Thymus (tissue), 14 donors: ENCODE measurements around the gene MRPL32. TPM values are rescaled to one million over a fixed set of nuclear protein-coding genes. Genes with fewer than 3 reads are reported as not detected.
"Not testable (repeated sequence)": the region's sequence is repeated elsewhere in the genome, so short reads cannot be mapped to it uniquely, and the experiment has no call there.

Experiments used
- DNase-seq, 9 donors: peaks; one replicate each; pipeline ENCODE4 v3.0.0-alpha.2; 2013; ENCODE audit warnings: low spot score in 9 of 9, low read depth in 6 of 9, missing footprints in 1 of 9
- H3K27ac ChIP-seq, 2 donors: one replicate each; pipeline ENCODE4 v1.5.1; 2013; ENCODE audit warnings: control low read depth in 1 of 2, low read depth in 1 of 2, low read length in 1 of 2, mild to moderate bottlenecking in 1 of 2, moderate library complexity in 1 of 2
- H3K27me3 ChIP-seq, 2 donors: one replicate each; pipeline ENCODE4 v1.5.1; 2013; ENCODE audit warnings: low read length in 1 of 2; ENCODE audit not compliant: control insufficient read depth in 2 of 2, insufficient read depth in 1 of 2
- H3K36me3 ChIP-seq, 2 donors: one replicate each; pipeline ENCODE4 v1.5.1; 2013; ENCODE audit warnings: low read length in 1 of 2, mild to moderate bottlenecking in 1 of 2, moderate library complexity in 1 of 2; ENCODE audit not compliant: control insufficient read depth in 2 of 2, insufficient read depth in 2 of 2
- H3K4me1 ChIP-seq, 2 donors: one replicate each; pipeline ENCODE4 v1.5.1; 2013; ENCODE audit warnings: low read length in 2 of 2; ENCODE audit not compliant: control insufficient read depth in 2 of 2, insufficient read depth in 2 of 2
- H3K4me3 ChIP-seq, 2 donors: one replicate each; pipeline ENCODE4 v1.5.1; 2013; ENCODE audit warnings: low read length in 2 of 2, control low read depth in 1 of 2, mild to moderate bottlenecking in 1 of 2
- H3K9me3 ChIP-seq, 2 donors: one replicate each; pipeline ENCODE4 v1.5.1; 2013; ENCODE audit warnings: low read length in 1 of 2, mild to moderate bottlenecking in 1 of 2; ENCODE audit not compliant: control insufficient read depth in 2 of 2, insufficient read depth in 1 of 2
- WGBS: extraction: QIAGEN DNeasy Blood & Tissue Kit; methylation state at CpG from one replicate; pipeline ENCODE4 v1.1.7; 2013; 5-methylcytosine and 5-hydroxymethylcytosine counted together
- long read RNA-seq, 10 donors: transcript quantifications; one replicate each; lab custom pipeline, GENCODE V29; 2026
- polyA plus RNA-seq: library from polyadenylated mRNA; stranded (reverse); fragments of 200-250 nt; gene quantifications from one replicate; pipeline ENCODE4 v1.2.3, GENCODE V29; 2013
- total RNA-seq: library from RNA; stranded (reverse); fragments of 120-200 nt; gene quantifications from one replicate; pipeline ENCODE4 v1.2.4, GENCODE V29; 2013
- donor health status: healthy.

The MRPL32 gene
- total RNA-seq (56.5 TPM), polyA plus RNA-seq (97.7 TPM)
- long read RNA-seq, donor 1, transcript MRPL32-201 (3 exons, 1,035 nt) = major isoform, 5 of 5 reads
- long read RNA-seq, donor 1, partial matches to known transcripts = 0 of 5 reads
- long read RNA-seq, donor 1, other reads (novel, unspliced or antisense) = 0 of 5 reads
- long read RNA-seq, donor 2 = 0 reads
- long read RNA-seq, donor 3, transcript MRPL32-201 (3 exons, 1,035 nt) = major isoform, 50 of 64 reads
- long read RNA-seq, donor 3, partial matches to known transcripts = 13 of 64 reads
- long read RNA-seq, donor 3, other reads (novel, unspliced or antisense) = 0 of 64 reads
- long read RNA-seq, donor 4, transcript MRPL32-201 (3 exons, 1,035 nt) = major isoform, 15 of 33 reads
- long read RNA-seq, donor 4, partial matches to known transcripts = 18 of 33 reads
- long read RNA-seq, donor 4, other reads (novel, unspliced or antisense) = 0 of 33 reads
- long read RNA-seq, donor 5, transcript MRPL32-201 (3 exons, 1,035 nt) = major isoform, 66 of 94 reads
- long read RNA-seq, donor 5, partial matches to known transcripts = 25 of 94 reads
- long read RNA-seq, donor 5, other reads (novel, unspliced or antisense) = 0 of 94 reads
- long read RNA-seq, donor 6, transcript MRPL32-201 (3 exons, 1,035 nt) = major isoform, 29 of 30 reads
- long read RNA-seq, donor 6, partial matches to known transcripts = 0 of 30 reads
- long read RNA-seq, donor 6, other reads (novel, unspliced or antisense) = 0 of 30 reads
- long read RNA-seq, donor 7, transcript MRPL32-201 (3 exons, 1,035 nt) = major isoform, 35 of 42 reads
- long read RNA-seq, donor 7, partial matches to known transcripts = 6 of 42 reads
- long read RNA-seq, donor 7, other reads (novel, unspliced or antisense) = 0 of 42 reads
- long read RNA-seq, donor 8, transcript MRPL32-201 (3 exons, 1,035 nt) = major isoform, 9 of 9 reads
- long read RNA-seq, donor 8, partial matches to known transcripts = 0 of 9 reads
- long read RNA-seq, donor 8, other reads (novel, unspliced or antisense) = 0 of 9 reads
- long read RNA-seq, donor 9, transcript MRPL32-201 (3 exons, 1,035 nt) = major isoform, 20 of 20 reads
- long read RNA-seq, donor 9, partial matches to known transcripts = 0 of 20 reads
- long read RNA-seq, donor 9, other reads (novel, unspliced or antisense) = 0 of 20 reads
- long read RNA-seq, donor 10, transcript MRPL32-201 (3 exons, 1,035 nt) = major isoform, 20 of 27 reads
- long read RNA-seq, donor 10, partial matches to known transcripts = 7 of 27 reads
- long read RNA-seq, donor 10, other reads (novel, unspliced or antisense) = 0 of 27 reads

GRCh38 chr7:42931834-42932651, at the start of gene MRPL32, which contains the start of gene PSMA2:
MRPL32 (plus strand) TSS chr7:42932376; CDS start chr7:42932387, 11 bp downstream.
PSMA2 (minus strand) TSS chr7:42932174; CDS start chr7:42932158, 16 bp downstream.
- under 1% methylated on average over 56 of the region's 56 CpGs for WGBS

GRCh38 chr7:42883950-42884349, 48.2 kb upstream of the MRPL32 start:
- peaks cover 0 to 7% of the 10 kb centered on the region in 2 donors for H3K4me1 ChIP-seq
- no peaks in the 10 kb centered on the region for H3K9me3 ChIP-seq
- WGBS = 98% methylated on average over 6 of the region's 6 CpGs
- H3K36me3 ChIP-seq = no peaks in the 10 kb centered on the region
- H3K27me3 ChIP-seq = peaks cover 0 to 26% of the 10 kb centered on the region in 2 donors
- H3K27ac ChIP-seq = no peak overlapping the region
- H3K4me3 ChIP-seq = no peak overlapping the region
- no peak for DNase-seq

More at GRCh38 chr7:42931834-42932651, at the start of gene MRPL32, which contains the start of gene PSMA2:
- Histone ChIP-seq H3K27me3 (no peaks in the 10 kb centered on the region), H3K4me3 (peak within 1 kb of the TSS; percentile 77), H3K27ac (peak within 1 kb of the TSS; percentile 87 to 89), H3K9me3 (no peaks in the 10 kb centered on the region), H3K36me3 (peaks cover 0 to 20% of the 10 kb centered on the region in 2 donors), H3K4me1 (peaks cover 14 to 19% of the 10 kb centered on the region in 2 donors)
- peak; percentile 90 to 98 (median 95) for DNase-seq

- H3K4me1 ChIP-seq, H3K4me3 ChIP-seq, DNase-seq, H3K27ac ChIP-seq, H3K36me3 ChIP-seq, H3K9me3 ChIP-seq: not testable (repeated sequence)
- 97% methylated on average over 8 of the region's 8 CpGs for WGBS
- peaks cover 0 to 30% of the 10 kb centered on the region in 2 donors for H3K27me3 ChIP-seq
These were observed 47.0 kb upstream of the MRPL32 start for GRCh38 chr7:42885183-42885582.

- Histone ChIP-seq H3K4me1 (peaks cover 0 to 9% of the 10 kb centered on the region in 2 donors), H3K27me3 (peaks cover 0 to 34% of the 10 kb centered on the region in 2 donors), H3K36me3 (no peaks in the 10 kb centered on the region), H3K4me3 (no peak overlapping the region), H3K9me3 (no peaks in the 10 kb centered on the region), H3K27ac (no peak overlapping the region)
- whole genome bisulfite sequencing = 56% methylated on average over 2 of the region's 2 CpGs
- DNase-seq = no peak
These were observed 46.0 kb upstream of the MRPL32 start for GRCh38 chr7:42886129-42886528.

GRCh38 chr7:42886893-42887505, 45.2 kb upstream of the MRPL32 start:
- Histone ChIP-seq H3K4me1 (peaks cover 0 to 9% of the 10 kb centered on the region in 2 donors), H3K4me3 (no peak overlapping the region), H3K27ac (no peak overlapping the region)

GRCh38 chr7:42893346-42894240, 38.6 kb upstream of the MRPL32 start:
- DNase-seq = no peak
- 79% methylated on average over 9 of the region's 9 CpGs for WGBS

More at GRCh38 chr7:42886893-42887505, 45.2 kb upstream of the MRPL32 start:
- Histone ChIP-seq H3K9me3 (no peaks in the 10 kb centered on the region), H3K27me3 (peaks cover 0 to 34% of the 10 kb centered on the region in 2 donors), H3K36me3 (no peaks in the 10 kb centered on the region)
- DNase-seq = no peak

GRCh38 chr7:42900842-42901241, 31.3 kb upstream of the MRPL32 start:
- H3K4me3 ChIP-seq = no peak overlapping the region
- no peak overlapping the region for H3K27ac ChIP-seq
- H3K9me3 ChIP-seq = no peaks in the 10 kb centered on the region
- no peaks in the 10 kb centered on the region for H3K4me1 ChIP-seq
- no peaks in the 10 kb centered on the region for H3K27me3 ChIP-seq
- H3K36me3 ChIP-seq = no peaks in the 10 kb centered on the region
- DNase-seq = no peak

More at GRCh38 chr7:42893346-42894240, 38.6 kb upstream of the MRPL32 start:
- Histone ChIP-seq H3K27me3 (peaks cover 0 to 11% of the 10 kb centered on the region in 2 donors), H3K27ac (no peak overlapping the region), H3K36me3 (no peaks in the 10 kb centered on the region), H3K9me3 (no peaks in the 10 kb centered on the region), H3K4me3 (no peak overlapping the region), H3K4me1 (peaks cover 0 to 5% of the 10 kb centered on the region in 2 donors)
